Measurements from ENCODE around the gene STARD9. TPM values are rescaled to one million over a fixed set of nuclear protein-coding genes. Genes with fewer than 3 reads are reported as not detected.
"Not testable (repeated sequence)": the region's sequence is repeated elsewhere in the genome, so short reads cannot be mapped to it uniquely, and the experiment has no call there.

The STARD9 gene
- total RNA-seq, 1 donor from 2014 or later = 0.91 TPM

GRCh38 chr15:42621996-42622925 is 46.9 kb downstream of the STARD9 start:
- DNase-seq (ENCODE audit: low spot score) = no peak
- no peak for ATAC-seq

GRCh38 chr15:42623951-42624350 is 48.5 kb downstream of the STARD9 start:
- no peak for DNase-seq (ENCODE audit: low spot score)
- ATAC-seq = peak; percentile 71

- ATAC-seq (no peak), DNase-seq (ENCODE audit: low spot score) (no peak)
These were observed 52.1 kb downstream of the STARD9 start for GRCh38 chr15:42627485-42627884.

- DNase-seq (ENCODE audit: low spot score) = no peak
- no peak for ATAC-seq
These were observed 53.4 kb downstream of the STARD9 start for GRCh38 chr15:42628761-42629160.

GRCh38 chr15:42632105-42632675 is 56.8 kb downstream of the STARD9 start:
- no peak for ATAC-seq
- DNase-seq (ENCODE audit: low spot score) = no peak

GRCh38 chr15:42640109-42640508 is 64.7 kb downstream of the STARD9 start:
- ATAC-seq (no peak), DNase-seq (ENCODE audit: low spot score) (no peak)

- peak; percentile 99 for ATAC-seq
These were observed 75.0 kb downstream of the STARD9 start for GRCh38 chr15:42650208-42651066.

GRCh38 chr15:42665827-42666226 is 90.4 kb downstream of the STARD9 start:
- no peak for DNase-seq (ENCODE audit: low spot score)
- ATAC-seq = no peak

More at GRCh38 chr15:42650208-42651066, 75.0 kb downstream of the STARD9 start:
- peak; percentile 67 for DNase-seq (ENCODE audit: low spot score)

GRCh38 chr15:42667855-42668254 is 92.4 kb downstream of the STARD9 start:
- ATAC-seq = peak; percentile 27
- no peak for DNase-seq (ENCODE audit: low spot score)

GRCh38 chr15:42670451-42670850 is 95.0 kb downstream of the STARD9 start:
- ATAC-seq = no peak

GRCh38 chr15:42672444-42672843 is 97.0 kb downstream of the STARD9 start:
- DNase-seq (ENCODE audit: low spot score) = no peak
- no peak for ATAC-seq

More at GRCh38 chr15:42670451-42670850, 95.0 kb downstream of the STARD9 start:
- no peak for DNase-seq (ENCODE audit: low spot score)

GRCh38 chr15:42674472-42674871 is 99.1 kb downstream of the STARD9 start:
- ATAC-seq (no peak), DNase-seq (ENCODE audit: low spot score) (no peak)

- DNase-seq (ENCODE audit: low spot score) = no peak
- ATAC-seq = no peak
These were observed 99.6 kb downstream of the STARD9 start for GRCh38 chr15:42675021-42675420.

GRCh38 chr15:42679285-42680141 is 104.1 kb downstream of the STARD9 start:
- DNase-seq (ENCODE audit: low spot score) (no peak), ATAC-seq (no peak)

- not testable (repeated sequence) for ATAC-seq; DNase-seq (ENCODE audit: low spot score)
These were observed 104.7 kb downstream of the STARD9 start for GRCh38 chr15:42680142-42680482.

- ATAC-seq (no peak), DNase-seq (ENCODE audit: low spot score) (no peak)
These were observed 105.7 kb downstream of the STARD9 start for GRCh38 chr15:42681119-42681518.

GRCh38 chr15:42686281-42686680 is 110.9 kb downstream of the STARD9 start:
- DNase-seq (ENCODE audit: low spot score) (no peak), ATAC-seq (no peak)

- ATAC-seq = no peak
These were observed 112.3 kb downstream of the STARD9 start for GRCh38 chr15:42687740-42688139.

GRCh38 chr15:42688301-42688700 is 112.9 kb downstream of the STARD9 start:
- no peak for DNase-seq (ENCODE audit: low spot score)
- no peak for ATAC-seq

More at GRCh38 chr15:42687740-42688139, 112.3 kb downstream of the STARD9 start:
- DNase-seq (ENCODE audit: low spot score) = no peak

- no peak for DNase-seq (ENCODE audit: low spot score)
- ATAC-seq = no peak
These were observed 115.9 kb downstream of the STARD9 start for GRCh38 chr15:42691308-42691707.
